Measurements from ENCODE around the gene MINK1. TPM values are rescaled to one million over a fixed set of nuclear protein-coding genes. Genes with fewer than 3 reads are reported as not detected.

The MINK1 gene
- total and polyA plus RNA-seq, 7 donors = 8.9 to 23.8 (median 19.2) TPM

GRCh38 chr17:4859816-4860625, 26.9 kb downstream of the MINK1 start:
- intact Hi-C loops (cut with DNase I) = no loop called here
- TF ChIP-seq CTCF (IDR thresholded peaks at IDR 0.05) = no peak
- no peak for DNase-seq
- H3K4me1 ChIP-seq = peaks cover 12% of the 10 kb centered on the region
- H3K27me3 ChIP-seq (ENCODE audit: insufficient read depth in 3 of 3, low read length in 2 of 3) = no peaks in the 10 kb centered on the region
- ATAC-seq = no peak
- H3K36me3 ChIP-seq (ENCODE audit: insufficient read depth in 1 of 2, low read depth in 1 of 2) = no peaks in the 10 kb centered on the region
- H3K4me3 ChIP-seq = no peak overlapping the region
- no peaks in the 10 kb centered on the region for H3K9me3 ChIP-seq
- 76 to 85% (median 81%) methylated on average over 32 of the region's 32 CpGs for WGBS, 3 donors
- no peak overlapping the region for H3K27ac ChIP-seq

GRCh38 chr17:4860651-4861050, 27.5 kb downstream of the MINK1 start:
- intact Hi-C loops (cut with DNase I) = no loop called here
- Histone ChIP-seq H3K27me3 (ENCODE audit: insufficient read depth in 3 of 3, low read length in 2 of 3) (no peaks in the 10 kb centered on the region), H3K4me3 (no peak overlapping the region), H3K4me1 (peaks cover 12% of the 10 kb centered on the region), H3K27ac (no peak overlapping the region), H3K9me3 (no peaks in the 10 kb centered on the region), H3K36me3 (ENCODE audit: insufficient read depth in 1 of 2, low read depth in 1 of 2) (no peaks in the 10 kb centered on the region)
- ATAC-seq (no peak), DNase-seq (no peak)
- 84 to 88% (median 85%) methylated on average over 9 of the region's 9 CpGs for WGBS, 3 donors
- no peak for TF ChIP-seq CTCF (IDR thresholded peaks at IDR 0.05)

- Histone ChIP-seq H3K27ac (no peak overlapping the region), H3K4me1 (peaks cover 12% of the 10 kb centered on the region), H3K27me3 (ENCODE audit: insufficient read depth in 3 of 3, low read length in 2 of 3) (no peaks in the 10 kb centered on the region), H3K36me3 (ENCODE audit: insufficient read depth in 1 of 2, low read depth in 1 of 2) (no peaks in the 10 kb centered on the region), H3K9me3 (no peaks in the 10 kb centered on the region), H3K4me3 (no peak overlapping the region)
- no peak for DNase-seq
- intact Hi-C loops (cut with DNase I) = no loop called here
- no peak for ATAC-seq
- WGBS, 3 donors = 90 to 92% (median 91%) methylated on average over 16 of the region's 16 CpGs
- no peak for TF ChIP-seq CTCF (IDR thresholded peaks at IDR 0.05)
Measured at GRCh38 chr17:4861052-4861451, 27.9 kb downstream of the MINK1 start.

GRCh38 chr17:4862720-4863119, 29.6 kb downstream of the MINK1 start:
- H3K27ac ChIP-seq = no peak overlapping the region

More at GRCh38 chr17:4862720-4863119, 29.6 kb downstream of the MINK1 start:
- H3K9me3 ChIP-seq = no peaks in the 10 kb centered on the region
- intact Hi-C loops (cut with DNase I) = no loop called here
- H3K27me3 ChIP-seq (ENCODE audit: insufficient read depth in 3 of 3, low read length in 2 of 3) = no peaks in the 10 kb centered on the region
- WGBS, 3 donors = 95 to 98% (median 96%) methylated on average over 4 of the region's 4 CpGs
- H3K36me3 ChIP-seq (ENCODE audit: insufficient read depth in 1 of 2, low read depth in 1 of 2) = no peaks in the 10 kb centered on the region
- TF ChIP-seq CTCF (IDR thresholded peaks at IDR 0.05) = no peak
- DNase-seq (no peak), ATAC-seq (no peak)
- peaks cover 12% of the 10 kb centered on the region for H3K4me1 ChIP-seq
- H3K4me3 ChIP-seq = no peak overlapping the region

Data from psoas muscle (tissue), 8 donors.